ENCODE measurements around the gene SLC2A2.

The SLC2A2 gene

DNA sequence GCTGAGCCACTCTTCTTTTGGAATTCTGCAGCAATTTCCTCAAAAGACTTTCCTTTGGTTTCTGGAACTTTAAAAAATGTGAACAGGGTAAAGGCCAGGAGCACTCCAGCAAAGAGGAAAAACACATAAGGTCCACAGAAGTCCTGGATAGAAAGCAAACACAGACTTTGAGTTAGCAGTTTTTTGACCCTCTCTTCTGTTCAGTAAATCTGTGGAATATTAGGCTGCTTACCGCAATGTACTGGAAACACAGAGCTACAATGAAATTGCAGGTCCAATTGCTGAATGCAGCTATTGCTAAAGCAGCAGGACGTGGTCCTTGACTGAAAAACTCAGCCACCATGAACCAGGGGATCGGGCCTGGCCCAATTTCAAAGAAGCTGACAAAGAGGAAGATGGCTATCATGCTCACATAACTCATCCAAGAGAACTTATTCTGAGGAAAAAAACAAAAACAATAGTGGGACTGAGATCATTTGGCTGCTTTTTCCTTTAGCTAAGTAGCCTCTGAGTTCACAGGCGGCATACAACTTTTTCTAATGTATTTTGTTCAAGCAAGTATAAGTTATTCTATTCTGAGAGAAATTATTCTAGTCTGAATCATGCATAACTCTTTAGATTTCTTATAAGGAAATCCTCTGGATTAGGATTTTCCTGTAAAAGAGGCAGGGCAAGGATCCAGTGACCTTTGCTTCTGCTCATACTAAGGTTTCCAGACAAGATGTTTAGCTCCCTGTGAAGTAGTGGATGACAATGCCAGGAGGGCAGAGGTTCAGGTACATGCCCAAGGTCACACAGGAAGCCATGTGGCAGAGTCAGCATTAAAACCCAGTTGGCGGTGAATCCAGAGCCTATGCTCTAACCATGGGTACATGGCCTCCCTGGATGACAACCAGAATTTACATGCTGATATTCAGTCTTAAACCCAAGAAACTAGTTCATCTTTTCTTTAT, 28.3 kb downstream of the SLC2A2 start:
- Histone ChIP-seq H3K27me3 (no peaks in the 10 kb centered on the region), H3K4me1 (ENCODE audit: control insufficient read depth in 1 of 2, insufficient read depth in 1 of 2, low read depth in 1 of 2, low read length in 1 of 2) (no peaks in the 10 kb centered on the region), H3K36me3 (no peaks in the 10 kb centered on the region), H3K4me3 (ENCODE audit: low read depth in 1 of 2, low read length in 1 of 2) (no peak overlapping the region), H3K27ac (no peak overlapping the region), H3K9me3 (no peaks in the 10 kb centered on the region)
- TF ChIP-seq, protein P1, sequence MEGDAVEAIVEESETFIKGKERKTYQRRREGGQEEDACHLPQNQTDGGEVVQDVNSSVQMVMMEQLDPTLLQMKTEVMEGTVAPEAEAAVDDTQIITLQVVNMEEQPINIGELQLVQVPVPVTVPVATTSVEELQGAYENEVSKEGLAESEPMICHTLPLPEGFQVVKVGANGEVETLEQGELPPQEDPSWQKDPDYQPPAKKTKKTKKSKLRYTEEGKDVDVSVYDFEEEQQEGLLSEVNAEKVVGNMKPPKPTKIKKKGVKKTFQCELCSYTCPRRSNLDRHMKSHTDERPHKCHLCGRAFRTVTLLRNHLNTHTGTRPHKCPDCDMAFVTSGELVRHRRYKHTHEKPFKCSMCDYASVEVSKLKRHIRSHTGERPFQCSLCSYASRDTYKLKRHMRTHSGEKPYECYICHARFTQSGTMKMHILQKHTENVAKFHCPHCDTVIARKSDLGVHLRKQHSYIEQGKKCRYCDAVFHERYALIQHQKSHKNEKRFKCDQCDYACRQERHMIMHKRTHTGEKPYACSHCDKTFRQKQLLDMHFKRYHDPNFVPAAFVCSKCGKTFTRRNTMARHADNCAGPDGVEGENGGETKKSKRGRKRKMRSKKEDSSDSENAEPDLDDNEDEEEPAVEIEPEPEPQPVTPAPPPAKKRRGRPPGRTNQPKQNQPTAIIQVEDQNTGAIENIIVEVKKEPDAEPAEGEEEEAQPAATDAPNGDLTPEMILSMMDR (IDR thresholded peaks at IDR 0.05), result no peak

DNA sequence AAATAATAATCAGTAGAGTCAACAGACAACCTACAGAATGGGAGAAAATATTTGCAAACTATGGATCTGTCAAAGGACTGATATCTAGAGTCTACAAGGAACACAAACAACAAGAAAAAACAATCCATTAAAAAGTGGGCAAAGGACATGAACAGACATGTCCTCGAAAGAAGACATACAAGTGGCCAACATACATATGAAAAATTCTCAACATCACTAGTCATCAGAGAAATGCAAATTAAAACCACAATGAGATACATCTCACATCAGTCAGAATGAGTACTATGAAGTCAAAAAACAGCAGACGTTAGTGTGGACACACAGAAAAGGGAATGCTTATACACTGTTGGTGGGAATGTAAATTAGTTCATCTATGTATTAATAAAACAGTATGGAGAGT, 33.7 kb downstream of the SLC2A2 start:
- H3K27ac ChIP-seq, result no peak overlapping the region
- H3K27me3 ChIP-seq, result no peaks in the 10 kb centered on the region
- no peak overlapping the region for H3K4me3 ChIP-seq (ENCODE audit: low read depth in 1 of 2, low read length in 1 of 2)
- TF ChIP-seq, protein P1 (IDR thresholded peaks at IDR 0.05), result no peak
- H3K4me1 ChIP-seq (ENCODE audit: control insufficient read depth in 1 of 2, insufficient read depth in 1 of 2, low read depth in 1 of 2, low read length in 1 of 2), result no peaks in the 10 kb centered on the region
- no peaks in the 10 kb centered on the region for H3K36me3 ChIP-seq
- no peaks in the 10 kb centered on the region for H3K9me3 ChIP-seq

DNA sequence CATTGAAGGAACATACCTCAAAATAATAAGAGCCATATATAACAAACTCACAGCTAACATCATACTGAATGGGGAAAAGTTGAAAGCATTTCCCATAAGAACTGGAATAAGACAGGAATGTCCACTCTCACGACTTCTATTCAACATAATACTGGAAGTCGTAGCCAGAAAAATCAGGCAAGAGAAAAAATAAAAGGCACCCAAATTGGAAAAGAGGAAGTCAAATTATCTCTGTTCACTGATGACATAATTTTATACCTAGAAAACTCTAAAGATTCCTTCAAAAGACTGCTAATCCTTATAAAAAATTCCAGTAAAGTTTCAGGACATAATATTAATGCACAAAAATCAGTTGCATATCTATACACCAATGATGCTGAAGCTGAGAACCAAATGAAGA, 34.9 kb downstream of the SLC2A2 start:
- H3K4me1 ChIP-seq (ENCODE audit: control insufficient read depth in 1 of 2, insufficient read depth in 1 of 2, low read depth in 1 of 2, low read length in 1 of 2), result no peaks in the 10 kb centered on the region
- H3K4me3 ChIP-seq (ENCODE audit: low read depth in 1 of 2, low read length in 1 of 2), result no peak overlapping the region
- H3K36me3 ChIP-seq, result no peaks in the 10 kb centered on the region
- TF ChIP-seq, protein P1 (IDR thresholded peaks at IDR 0.05), result no peak
- H3K9me3 ChIP-seq, result no peaks in the 10 kb centered on the region
- no peak overlapping the region for H3K27ac ChIP-seq
- H3K27me3 ChIP-seq, result no peaks in the 10 kb centered on the region

DNA sequence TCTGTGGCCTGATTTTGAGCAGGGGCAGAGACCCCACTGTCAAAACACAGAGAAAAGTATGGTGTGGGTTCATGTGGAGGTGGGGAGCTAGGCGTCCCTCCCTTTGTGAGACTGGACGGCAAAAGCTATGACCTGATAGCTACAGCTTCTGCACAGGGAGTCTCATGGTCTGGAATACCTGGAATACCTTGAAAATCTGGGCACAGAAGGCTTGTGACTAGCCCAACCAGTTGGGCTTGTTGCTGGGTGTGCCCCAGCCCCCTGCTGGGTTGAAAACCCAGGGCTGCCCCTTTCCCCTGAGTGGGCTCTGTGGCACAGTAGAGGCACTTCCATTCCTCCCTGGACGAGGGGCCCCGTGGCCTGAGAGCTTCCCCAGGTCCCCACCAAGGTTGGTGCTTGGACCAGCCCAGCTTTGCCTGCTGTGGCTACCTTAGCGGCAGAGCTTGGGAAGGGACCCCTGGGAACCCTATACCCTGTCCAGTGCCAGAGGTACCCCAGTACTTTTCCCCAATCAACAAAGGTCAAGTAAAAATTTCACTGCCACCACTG, 37.3 kb downstream of the SLC2A2 start:
- Histone ChIP-seq H3K27me3 (no peaks in the 10 kb centered on the region), H3K4me3 (ENCODE audit: low read depth in 1 of 2, low read length in 1 of 2) (no peak overlapping the region), H3K36me3 (no peaks in the 10 kb centered on the region), H3K27ac (no peak overlapping the region), H3K4me1 (ENCODE audit: control insufficient read depth in 1 of 2, insufficient read depth in 1 of 2, low read depth in 1 of 2, low read length in 1 of 2) (no peaks in the 10 kb centered on the region), H3K9me3 (no peaks in the 10 kb centered on the region)
- TF ChIP-seq, protein P1 (IDR thresholded peaks at IDR 0.05), result no peak

DNA sequence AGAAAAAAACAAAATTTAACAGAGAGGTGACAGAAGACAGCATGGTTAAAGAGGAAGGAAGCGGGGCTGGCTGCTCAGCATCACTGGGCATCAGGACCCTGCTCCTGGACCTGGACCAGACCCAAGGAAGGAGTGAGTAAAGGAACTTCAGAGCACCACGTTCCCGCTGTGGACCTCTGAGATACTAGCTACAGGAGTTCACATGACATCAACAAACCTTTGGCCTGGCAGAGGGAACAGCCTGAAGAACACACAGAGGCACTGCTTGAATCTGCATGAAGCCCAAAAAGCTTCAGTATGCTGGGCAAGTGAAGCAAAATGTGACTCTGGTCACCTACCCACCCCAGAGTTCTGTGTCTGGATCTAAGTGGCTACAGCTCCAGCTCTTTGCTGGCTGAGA, 38.1 kb downstream of the SLC2A2 start:
- no peak overlapping the region for H3K4me3 ChIP-seq (ENCODE audit: low read depth in 1 of 2, low read length in 1 of 2)
- TF ChIP-seq, protein P1 (IDR thresholded peaks at IDR 0.05), result no peak
- H3K36me3 ChIP-seq, result no peaks in the 10 kb centered on the region
- H3K9me3 ChIP-seq, result no peaks in the 10 kb centered on the region
- no peaks in the 10 kb centered on the region for H3K4me1 ChIP-seq (ENCODE audit: control insufficient read depth in 1 of 2, insufficient read depth in 1 of 2, low read depth in 1 of 2, low read length in 1 of 2)
- H3K27ac ChIP-seq, result no peak overlapping the region
- H3K27me3 ChIP-seq, result no peaks in the 10 kb centered on the region

Data from neutrophil (primary cell).